Mucosa of descending colon (tissue), 3 donors: ENCODE data around the gene STAB1. TPM values are rescaled to one million over a fixed set of nuclear protein-coding genes. Genes with fewer than 3 reads are reported as not detected.
A peak's percentile ranks its signal among the peaks of the same experiment; 100 is the strongest.

Experiments
- ATAC-seq: fragments of 200-7000 bp; cut with Tn5 transposase; one replicate; pipeline ENCODE4 v1.9.1; 2020; ENCODE audit warnings: mild to moderate bottlenecking, moderate library complexity
- DNase-seq, 3 donors: peaks; one replicate each; pipeline ENCODE4 v3.0.0-alpha.2; 2020
- H3K36me3 ChIP-seq: fragments of 200-600 bp; one replicate; pipeline ENCODE4 v1.8.0; 2021; ENCODE audit warnings: low read depth, mild to moderate bottlenecking
- H3K4me1 ChIP-seq: fragments of 200-600 bp; one replicate; pipeline ENCODE4 v1.8.0; 2021; ENCODE audit warnings: low read depth, mild to moderate bottlenecking
- H3K4me3 ChIP-seq: fragments of 200-600 bp; one replicate; pipeline ENCODE4 v1.8.0; 2021; ENCODE audit warnings: mild to moderate bottlenecking
- H3K9me3 ChIP-seq: fragments of 200-600 bp; one replicate; pipeline ENCODE4 v1.8.0; 2021; ENCODE audit warnings: mild to moderate bottlenecking
- CTCF ChIP-seq: fragments of 200-600 bp; IDR thresholded peaks from one replicate; pipeline ENCODE4 v1.8.0; 2022; ENCODE audit warnings: antibody characterized with exemption, mild to moderate bottlenecking
- intact Hi-C, 2 donors: fragments of 100-400 bp; cut with DNase I in 1 of 2; cut with micrococcal nuclease in 1 of 2; formaldehyde crosslinking; loops; one replicate each; pipeline versions ENCODE4 v1.11.0 to v1.11.1; 2022; cut with DNase I, micrococcal nuclease
- total RNA-seq, 3 donors: library from RNA; stranded (reverse); fragmentation: NEBNext Ultra II Directional in 2 of 3; extraction: Animal tissue kit (Norgen Biotek cat#: 25700) in 2 of 3; gene quantifications; one replicate each; pipeline versions ENCODE4 v1.2.1 to v1.2.4, GENCODE V29; 2021 to 2023
- donor health status: DM: no; HTN: no; CAD: no; lungs with moderate emphysema.
- donor health status: DM: no; HTN: no; CAD: no.
- donor health status: DM: no; HTN: yes; CAD: no.

STAB1 gene
- total RNA-seq, 3 donors from 2014 or later, result 51.7 to 187 (median 145) TPM

- peaks cover 2% of the 10 kb centered on the region for H3K36me3 ChIP-seq
- no peak for TF ChIP-seq CTCF
- no peak for ATAC-seq
- peak in 1 of 3 donors; percentile 25 for DNase-seq
- intact Hi-C loops, result no loop called here
- peaks cover 31% of the 10 kb centered on the region for H3K4me1 ChIP-seq
- no peaks in the 10 kb centered on the region for H3K9me3 ChIP-seq
- H3K4me3 ChIP-seq, result no peak overlapping the region
These were observed 40.4 kb downstream of the STAB1 start for GRCh38 chr3:52535411-52536111.

GRCh38 chr3:52536112-52536368 is 40.9 kb downstream of the STAB1 start:
- peak overlapping the region; percentile 60 for H3K4me3 ChIP-seq
- intact Hi-C loops, result no loop called here
- DNase-seq (no peak), ATAC-seq (no peak)
- H3K36me3 ChIP-seq, result peaks cover 4% of the 10 kb centered on the region
- H3K4me1 ChIP-seq, result peaks cover 31% of the 10 kb centered on the region
- no peak for TF ChIP-seq CTCF
- H3K9me3 ChIP-seq, result no peaks in the 10 kb centered on the region

- Histone ChIP-seq H3K9me3 (no peaks in the 10 kb centered on the region), H3K4me1 (peaks cover 31% of the 10 kb centered on the region), H3K36me3 (peaks cover 4% of the 10 kb centered on the region), H3K4me3 (peak within 1 kb of the TSS; percentile 60)
- intact Hi-C loops, result no loop called here
- ATAC-seq, result peak; percentile 94
- DNase-seq, result peak; percentile 97 to 99 (median 98)
- no peak for TF ChIP-seq CTCF
These were observed 41.4 kb downstream of the STAB1 start, which contains the start of gene UQCC5 for GRCh38 chr3:52536369-52537164. UQCC5 (plus strand) TSS chr3:52536605; CDS start chr3:52536756, 151 bp downstream.

- H3K36me3 ChIP-seq, result peaks cover 4% of the 10 kb centered on the region
- ATAC-seq (peak; percentile 4), DNase-seq (no peak)
- H3K4me3 ChIP-seq, result peak overlapping the region; percentile 60
- peaks cover 31% of the 10 kb centered on the region for H3K4me1 ChIP-seq
- H3K9me3 ChIP-seq, result no peaks in the 10 kb centered on the region
- no peak for TF ChIP-seq CTCF
- intact Hi-C loops, result no loop called here
These were observed 42.1 kb downstream of the STAB1 start for GRCh38 chr3:52537165-52537620.

GRCh38 chr3:52537726-52538421 is 42.7 kb downstream of the STAB1 start:
- TF ChIP-seq CTCF, result no peak
- ATAC-seq (no peak), DNase-seq (peak in 1 of 3 donors; percentile 13)
- Histone ChIP-seq H3K9me3 (no peaks in the 10 kb centered on the region), H3K4me3 (peak overlapping the region; percentile 60), H3K36me3 (peaks cover 4% of the 10 kb centered on the region), H3K4me1 (peaks cover 29% of the 10 kb centered on the region)
- intact Hi-C loops, result no loop called here
